A549 (cell line): ENCODE data around the gene ATOH7.
A peak's percentile ranks its signal among the peaks of the same experiment; 100 is the strongest.

Experiments used
- NFE2L2 ChIP-seq: fragments of 150-350 bp; conservative IDR thresholded peaks from 2 replicates; pipeline ENCODE4 v1.6.1; 2014; ENCODE audit warnings: low read length
- POLR2A ChIP-seq: IDR thresholded peaks from 2 replicates; pipeline ENCODE4 v1.6.1; 2012; ENCODE audit warnings: mild to moderate bottlenecking, low read length
- RAD21 ChIP-seq, 2 experiments: fragments of >200 bp in 1 of 2; sonication (Bioruptor Twin) in 1 of 2; formaldehyde crosslinking in 1 of 2; IDR thresholded peaks in 1 of 2; conservative IDR thresholded peaks in 1 of 2; 2 replicates in 1 of 2; 3 replicates in 1 of 2; pipeline ENCODE4 v1.6.1; 2012 to 2018; ENCODE audit warnings: inconsistent platforms in 1 of 2
- SMC3 ChIP-seq: fragments of >200 bp; sonication (Bioruptor Twin); formaldehyde crosslinking; IDR thresholded peaks from 3 replicates; pipeline ENCODE4 v1.6.1; 2018; ENCODE audit warnings: inconsistent platforms
- ZC3H11A ChIP-seq: fragments of 450-650 bp; IDR thresholded peaks from 2 replicates; pipeline ENCODE4 v1.6.1; 2014; ENCODE audit warnings: antibody characterized with exemption, mild to moderate bottlenecking
- TF ChIP-seq, protein P1 (sequence below): fragments of 250-450 bp; sonication (Bioruptor Pico); IDR thresholded peaks from 2 replicates; pipeline ENCODE4 v1.5.0; 2021; ENCODE audit warnings: mild to moderate bottlenecking, moderate library complexity, borderline replicate concordance
- TF ChIP-seq, protein P2 (sequence below): fragments of >200 bp; sonication (Bioruptor Twin); formaldehyde crosslinking; IDR thresholded peaks from 3 replicates; pipeline ENCODE4 v1.5.1; 2016
- TF ChIP-seq, protein P3 (sequence below): fragments of 200-600 bp; sonication (generic); IDR thresholded peaks from 2 replicates; pipeline ENCODE4 v1.6.1; 2016; ENCODE audit warnings: antibody characterized with exemption, mild to moderate bottlenecking, moderate library complexity

DNA sequence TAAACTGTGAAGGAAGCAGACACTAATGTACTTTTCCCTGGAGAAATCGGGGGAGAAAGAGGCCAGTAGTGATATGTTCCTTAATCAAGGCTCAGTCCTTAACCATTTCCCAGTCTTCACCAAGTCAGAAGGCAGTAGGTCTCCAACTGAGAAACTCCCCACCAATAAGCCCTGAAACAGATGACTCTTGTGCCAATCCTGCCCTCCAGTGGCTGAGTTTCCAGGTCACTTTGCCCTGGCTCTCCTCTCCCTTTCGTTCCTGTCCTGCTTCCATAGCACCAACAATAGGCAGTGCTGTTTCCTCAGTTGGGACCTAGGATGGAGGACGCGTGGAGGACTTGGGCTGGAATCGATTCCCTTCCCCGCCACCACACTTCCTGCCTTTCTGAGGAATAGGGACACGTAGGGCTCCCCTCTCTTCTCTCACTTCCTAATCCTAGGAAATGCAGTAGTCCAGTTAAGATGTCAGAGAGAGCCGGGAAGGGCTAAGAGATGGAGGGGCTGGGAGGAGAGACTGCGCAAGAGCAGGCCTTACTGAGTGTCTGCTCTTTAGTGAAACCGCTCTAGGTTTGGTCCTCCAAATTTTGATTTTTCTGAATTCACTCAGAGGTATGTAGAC lies 23.4 kb downstream of the ATOH7 start:
- TF ChIP-seq, protein P1, sequence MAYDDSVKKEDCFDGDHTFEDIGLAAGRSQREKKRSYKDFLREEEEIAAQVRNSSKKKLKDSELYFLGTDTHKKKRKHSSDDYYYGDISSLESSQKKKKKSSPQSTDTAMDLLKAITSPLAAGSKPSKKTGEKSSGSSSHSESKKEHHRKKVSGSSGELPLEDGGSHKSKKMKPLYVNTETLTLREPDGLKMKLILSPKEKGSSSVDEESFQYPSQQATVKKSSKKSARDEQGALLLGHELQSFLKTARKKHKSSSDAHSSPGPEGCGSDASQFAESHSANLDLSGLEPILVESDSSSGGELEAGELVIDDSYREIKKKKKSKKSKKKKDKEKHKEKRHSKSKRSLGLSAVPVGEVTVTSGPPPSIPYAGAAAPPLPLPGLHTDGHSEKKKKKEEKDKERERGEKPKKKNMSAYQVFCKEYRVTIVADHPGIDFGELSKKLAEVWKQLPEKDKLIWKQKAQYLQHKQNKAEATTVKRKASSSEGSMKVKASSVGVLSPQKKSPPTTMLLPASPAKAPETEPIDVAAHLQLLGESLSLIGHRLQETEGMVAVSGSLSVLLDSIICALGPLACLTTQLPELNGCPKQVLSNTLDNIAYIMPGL (CRISPR knock-in tag) = no peak
- TF ChIP-seq POLR2A (no peak), SMC3 (peak; percentile 97), NFE2L2 (no peak), RAD21 (conservative IDR thresholded peaks at IDR 0.05 in 1 of 2, IDR thresholded peaks at IDR 0.05 in 1 of 2) (peak; percentile 97 to 99), ZC3H11A (no peak)
- TF ChIP-seq, protein P2, sequence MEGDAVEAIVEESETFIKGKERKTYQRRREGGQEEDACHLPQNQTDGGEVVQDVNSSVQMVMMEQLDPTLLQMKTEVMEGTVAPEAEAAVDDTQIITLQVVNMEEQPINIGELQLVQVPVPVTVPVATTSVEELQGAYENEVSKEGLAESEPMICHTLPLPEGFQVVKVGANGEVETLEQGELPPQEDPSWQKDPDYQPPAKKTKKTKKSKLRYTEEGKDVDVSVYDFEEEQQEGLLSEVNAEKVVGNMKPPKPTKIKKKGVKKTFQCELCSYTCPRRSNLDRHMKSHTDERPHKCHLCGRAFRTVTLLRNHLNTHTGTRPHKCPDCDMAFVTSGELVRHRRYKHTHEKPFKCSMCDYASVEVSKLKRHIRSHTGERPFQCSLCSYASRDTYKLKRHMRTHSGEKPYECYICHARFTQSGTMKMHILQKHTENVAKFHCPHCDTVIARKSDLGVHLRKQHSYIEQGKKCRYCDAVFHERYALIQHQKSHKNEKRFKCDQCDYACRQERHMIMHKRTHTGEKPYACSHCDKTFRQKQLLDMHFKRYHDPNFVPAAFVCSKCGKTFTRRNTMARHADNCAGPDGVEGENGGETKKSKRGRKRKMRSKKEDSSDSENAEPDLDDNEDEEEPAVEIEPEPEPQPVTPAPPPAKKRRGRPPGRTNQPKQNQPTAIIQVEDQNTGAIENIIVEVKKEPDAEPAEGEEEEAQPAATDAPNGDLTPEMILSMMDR = peak; percentile 92
- TF ChIP-seq, protein P3, sequence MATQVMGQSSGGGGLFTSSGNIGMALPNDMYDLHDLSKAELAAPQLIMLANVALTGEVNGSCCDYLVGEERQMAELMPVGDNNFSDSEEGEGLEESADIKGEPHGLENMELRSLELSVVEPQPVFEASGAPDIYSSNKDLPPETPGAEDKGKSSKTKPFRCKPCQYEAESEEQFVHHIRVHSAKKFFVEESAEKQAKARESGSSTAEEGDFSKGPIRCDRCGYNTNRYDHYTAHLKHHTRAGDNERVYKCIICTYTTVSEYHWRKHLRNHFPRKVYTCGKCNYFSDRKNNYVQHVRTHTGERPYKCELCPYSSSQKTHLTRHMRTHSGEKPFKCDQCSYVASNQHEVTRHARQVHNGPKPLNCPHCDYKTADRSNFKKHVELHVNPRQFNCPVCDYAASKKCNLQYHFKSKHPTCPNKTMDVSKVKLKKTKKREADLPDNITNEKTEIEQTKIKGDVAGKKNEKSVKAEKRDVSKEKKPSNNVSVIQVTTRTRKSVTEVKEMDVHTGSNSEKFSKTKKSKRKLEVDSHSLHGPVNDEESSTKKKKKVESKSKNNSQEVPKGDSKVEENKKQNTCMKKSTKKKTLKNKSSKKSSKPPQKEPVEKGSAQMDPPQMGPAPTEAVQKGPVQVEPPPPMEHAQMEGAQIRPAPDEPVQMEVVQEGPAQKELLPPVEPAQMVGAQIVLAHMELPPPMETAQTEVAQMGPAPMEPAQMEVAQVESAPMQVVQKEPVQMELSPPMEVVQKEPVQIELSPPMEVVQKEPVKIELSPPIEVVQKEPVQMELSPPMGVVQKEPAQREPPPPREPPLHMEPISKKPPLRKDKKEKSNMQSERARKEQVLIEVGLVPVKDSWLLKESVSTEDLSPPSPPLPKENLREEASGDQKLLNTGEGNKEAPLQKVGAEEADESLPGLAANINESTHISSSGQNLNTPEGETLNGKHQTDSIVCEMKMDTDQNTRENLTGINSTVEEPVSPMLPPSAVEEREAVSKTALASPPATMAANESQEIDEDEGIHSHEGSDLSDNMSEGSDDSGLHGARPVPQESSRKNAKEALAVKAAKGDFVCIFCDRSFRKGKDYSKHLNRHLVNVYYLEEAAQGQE = no peak
